GM21576 (cell line): ENCODE results near the gene JAG1.
A peak's percentile ranks its signal among the peaks of the same experiment; 100 is the strongest.

Experiments used
- ATAC-seq: cut with Tn5 transposase; IDR thresholded peaks from one replicate; pipeline ENCODE4 v1.9.1; 2021; ENCODE audit warnings: mild to moderate bottlenecking, moderate library complexity; ENCODE audit not compliant: unreplicated experiment

The JAG1 gene

DNA sequence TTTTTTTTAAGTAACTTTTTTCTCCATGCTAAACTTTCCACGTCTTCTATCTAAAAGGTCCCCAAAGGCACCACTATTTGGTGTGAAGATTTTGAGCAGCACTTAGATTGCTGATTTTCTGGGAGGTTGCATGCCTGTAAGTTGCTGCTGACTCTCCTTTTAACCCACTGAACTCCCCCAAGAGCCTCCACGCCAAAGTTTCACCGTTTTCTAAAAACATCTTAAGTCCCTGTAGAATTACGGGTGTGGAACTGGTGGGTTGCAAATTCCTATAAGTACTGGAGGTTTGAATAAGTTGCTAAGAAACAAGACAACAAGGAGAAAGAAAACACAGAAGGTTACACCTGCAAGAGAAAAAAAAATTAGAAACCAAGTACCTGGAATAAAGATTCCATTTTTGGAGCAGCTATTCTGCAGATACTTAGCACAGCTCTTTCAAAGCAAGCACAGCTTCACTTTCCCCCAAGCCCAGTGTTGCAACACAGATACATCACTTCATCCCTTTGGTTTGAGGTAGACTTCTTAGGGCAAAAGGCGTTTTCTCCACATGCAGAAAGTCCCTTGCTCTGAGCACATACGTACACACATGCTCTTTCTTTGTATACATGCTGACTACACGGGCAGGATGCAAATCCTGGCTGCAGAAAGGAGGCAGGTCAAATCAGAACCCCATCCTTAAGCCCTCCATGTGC, 5.0 kb downstream of the JAG1 start:
- ATAC-seq = no peak

- no peak for ATAC-seq
These were observed 6.1 kb downstream of the JAG1 start for GRCh38 chr20:10667560-10668167.

DNA sequence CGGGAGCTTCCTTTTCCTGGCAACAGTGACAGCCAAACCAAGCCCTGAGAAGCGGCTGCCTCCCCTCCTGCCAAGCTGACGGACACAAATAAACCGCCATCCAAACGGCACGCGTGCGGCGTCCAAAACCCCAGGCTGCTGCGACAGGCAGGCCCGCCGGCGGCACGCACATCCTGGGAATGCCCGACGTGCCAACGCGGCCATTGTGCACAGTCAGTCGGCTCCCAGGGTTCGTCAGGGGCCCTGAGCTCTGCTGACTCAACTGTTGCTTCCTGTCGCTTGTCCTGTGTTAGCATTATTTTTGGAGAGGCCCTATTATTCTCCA, 6.8 kb downstream of the JAG1 start:
- no peak for ATAC-seq

DNA sequence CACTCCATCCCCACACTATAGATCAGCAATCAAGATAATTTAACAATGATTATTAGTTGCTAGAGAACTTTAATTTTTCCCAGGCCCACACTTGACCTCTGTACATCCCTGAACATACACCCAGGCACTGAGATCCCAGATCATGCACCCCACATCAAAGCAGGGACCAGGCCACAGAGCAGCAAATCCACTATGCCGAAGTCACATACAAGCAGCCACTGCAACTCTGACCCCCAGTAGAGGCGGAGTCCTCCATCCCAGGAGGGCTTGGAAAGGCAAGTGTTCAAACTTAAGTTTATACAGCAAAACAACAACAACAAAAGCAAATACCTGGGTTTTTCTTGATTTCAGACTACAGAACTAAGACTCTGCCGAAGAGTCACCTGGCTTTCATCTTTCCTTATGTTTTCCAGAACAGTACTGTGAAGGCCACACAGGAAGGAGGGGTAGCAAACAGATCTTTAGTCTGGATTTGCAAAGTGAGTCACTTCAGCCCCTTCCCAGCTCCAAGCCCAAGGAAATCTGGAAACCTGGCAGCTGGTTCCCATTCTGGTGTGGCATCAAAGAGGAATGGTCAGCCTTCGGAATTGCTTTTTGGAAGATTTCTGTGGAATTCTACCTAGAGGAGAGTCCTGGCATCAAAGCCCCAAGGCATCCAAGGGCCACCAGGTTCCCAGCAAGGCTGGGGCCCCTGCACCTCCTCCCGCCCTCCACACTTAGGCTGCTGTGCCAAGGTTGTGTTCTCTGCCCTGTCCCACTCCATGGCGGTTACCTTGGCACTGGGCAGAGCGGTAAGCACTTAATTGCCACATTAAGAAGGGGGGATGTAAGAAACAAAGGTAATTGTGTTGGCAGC, 7.3 kb downstream of the JAG1 start:
- ATAC-seq = no peak

GRCh38 chr20:10665791-10666190, 8.0 kb downstream of the JAG1 start:
- ATAC-seq = no peak

DNA sequence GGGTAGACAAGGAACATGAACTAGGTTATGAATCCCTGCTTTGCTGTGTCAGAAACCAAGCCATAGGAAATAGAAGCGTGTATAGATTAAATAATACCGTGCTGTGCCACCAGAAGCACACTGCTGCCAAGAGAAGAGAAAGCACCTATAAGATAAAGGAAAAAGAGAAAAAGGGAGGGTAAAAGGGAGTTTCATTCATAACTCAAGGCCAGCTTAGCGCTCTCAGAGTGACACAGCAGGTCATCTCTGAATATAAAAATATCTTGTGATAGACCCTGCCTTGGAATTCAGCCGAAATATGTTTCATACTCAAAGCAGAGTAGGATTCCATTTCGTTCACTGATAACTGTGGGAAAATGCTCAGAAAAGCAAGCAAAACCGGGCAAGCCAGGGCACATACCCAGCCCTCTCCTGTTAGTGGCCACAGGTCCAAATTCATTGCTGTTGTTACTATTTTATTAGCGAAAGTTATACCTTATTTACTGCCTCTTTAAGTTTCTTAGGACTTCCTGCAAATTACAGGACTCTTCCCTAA, 8.7 kb downstream of the JAG1 start:
- no peak for ATAC-seq

- no peak for ATAC-seq
These were observed 10.0 kb downstream of the JAG1 start for GRCh38 chr20:10663756-10664155.

GRCh38 chr20:10662661-10663458, 10.9 kb downstream of the JAG1 start:
- no peak for ATAC-seq

DNA sequence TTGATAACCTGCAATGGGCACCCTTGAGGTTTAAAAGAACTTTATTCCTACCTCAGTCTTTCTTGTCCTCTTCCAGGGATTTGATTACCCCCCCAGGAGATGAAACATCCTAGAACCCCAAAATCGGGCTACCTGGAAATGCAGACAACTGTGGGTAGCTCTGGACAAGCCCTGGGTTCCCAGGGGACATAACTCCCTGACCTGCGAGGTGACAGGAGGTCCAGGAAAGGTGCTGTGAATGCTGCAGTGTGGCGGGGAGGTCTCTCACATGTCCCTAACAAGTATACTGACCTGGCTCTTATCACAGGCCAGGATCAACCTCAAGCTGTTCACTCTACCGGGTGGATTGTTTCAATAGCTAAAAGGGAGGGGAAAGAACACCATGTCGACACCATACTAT, 11.6 kb downstream of the JAG1 start:
- no peak for ATAC-seq

GRCh38 chr20:10661261-10661660, 12.5 kb downstream of the JAG1 start:
- ATAC-seq = no peak

- ATAC-seq = no peak
These were observed 13.1 kb downstream of the JAG1 start for GRCh38 chr20:10660661-10661060.

GRCh38 chr20:10659651-10660601, 13.9 kb downstream of the JAG1 start:
- ATAC-seq = no peak

DNA sequence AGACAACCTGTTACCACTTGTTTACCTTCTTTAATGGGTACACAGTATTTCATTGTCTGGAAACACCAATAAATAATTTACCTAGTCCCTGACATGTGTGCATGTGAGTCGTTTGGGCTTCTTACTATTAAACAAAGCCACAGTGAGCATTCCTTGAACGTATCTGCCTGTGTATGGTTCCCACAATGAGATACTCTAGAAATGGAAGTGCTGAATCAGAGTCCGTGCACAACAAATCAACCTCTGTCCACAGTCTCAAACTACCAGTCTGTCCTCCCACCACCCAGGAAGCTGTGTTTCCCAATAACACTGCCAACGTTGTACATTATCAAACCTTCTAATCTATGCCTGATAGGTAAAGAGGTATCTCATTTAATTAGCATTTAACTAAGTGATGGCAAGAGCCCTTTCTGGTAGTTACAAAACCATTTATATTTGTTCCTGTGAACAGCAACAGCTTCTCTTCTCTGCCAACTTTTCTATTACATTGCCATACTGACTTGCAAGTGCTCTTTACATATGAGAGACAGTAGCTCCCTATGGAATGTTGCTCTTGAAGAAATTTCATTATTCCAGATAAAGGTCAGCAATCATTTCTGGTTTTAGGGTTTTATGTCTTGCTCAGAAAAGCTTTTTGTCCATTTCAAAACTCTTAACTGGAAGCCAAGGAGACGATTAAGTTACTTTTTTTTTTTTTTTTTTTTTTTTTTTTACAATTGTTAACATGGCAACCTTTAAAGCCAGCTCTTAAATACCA, 14.7 kb downstream of the JAG1 start:
- no peak for ATAC-seq

DNA sequence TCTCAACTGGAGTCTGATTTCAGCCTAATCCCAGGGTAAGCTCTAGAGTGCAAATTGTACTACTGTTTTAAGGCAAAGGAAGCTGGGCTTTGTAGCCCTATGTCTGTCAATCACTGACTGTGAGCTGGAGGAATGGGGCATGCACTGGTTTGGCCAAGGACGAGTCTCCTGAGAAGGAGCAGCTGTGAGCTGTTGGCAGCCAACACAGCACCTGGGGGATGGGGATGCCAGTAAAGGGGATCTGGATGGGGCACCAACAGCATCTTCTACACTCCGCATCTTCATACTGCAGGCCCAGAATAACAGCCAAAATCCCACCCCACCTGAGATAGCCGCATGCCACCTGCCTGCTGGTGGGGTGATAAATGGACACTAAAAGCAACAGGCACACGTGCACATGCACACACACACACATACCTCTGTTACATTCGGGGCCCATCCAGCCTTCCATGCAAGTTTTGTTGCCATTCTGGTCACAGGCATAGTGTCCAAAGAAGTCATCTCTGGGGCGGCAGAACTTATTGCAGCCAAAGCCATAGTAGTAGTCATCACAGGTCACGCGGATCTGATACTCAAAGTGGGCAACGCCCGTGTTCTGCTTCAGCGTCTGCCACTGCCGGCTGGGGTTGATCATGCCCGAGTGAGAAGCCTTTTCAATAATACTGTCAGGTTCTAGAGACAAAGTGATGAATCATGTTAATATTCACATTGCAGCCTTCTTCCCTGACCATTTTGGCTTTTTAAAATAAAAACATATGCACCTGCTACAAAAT, 15.6 kb downstream of the JAG1 start:
- ATAC-seq = no peak

DNA sequence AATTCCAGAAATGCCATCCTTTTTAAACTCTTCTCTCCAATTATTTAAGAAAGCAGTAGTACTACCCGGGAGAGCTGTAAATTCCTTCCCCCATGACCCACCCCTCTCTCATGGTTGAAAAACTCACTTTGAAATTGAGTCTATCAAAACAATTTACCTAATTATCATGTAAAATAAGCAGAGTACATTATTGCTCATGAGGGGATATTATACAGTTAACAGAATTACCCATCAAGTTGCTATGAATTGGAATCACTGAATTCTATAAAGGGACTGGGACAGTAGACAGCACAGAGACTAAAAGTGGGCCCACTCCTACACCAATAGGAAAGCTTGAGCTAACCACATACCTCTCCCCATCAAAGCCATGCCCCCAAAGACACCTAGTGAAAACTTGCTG, 16.3 kb downstream of the JAG1 start:
- ATAC-seq = no peak

- ATAC-seq = no peak
These were observed 17.8 kb downstream of the JAG1 start for GRCh38 chr20:10655720-10656669.

- peak; percentile 59 for ATAC-seq
These were observed 19.2 kb downstream of the JAG1 start for GRCh38 chr20:10654630-10655029.
